Activated CD4-positive, alpha-beta T cell treated with anti-CD3 and anti-CD28 coated beads, Interleukin-2, amount 10 ng/mL, durations not matched to agents 7 days and 5 days (primary cell): Measurements from ENCODE around the gene RRN3. TPM values are rescaled to one million over a fixed set of nuclear protein-coding genes. Genes with fewer than 3 reads are reported as not detected.
"Not testable (repeated sequence)": the region's sequence is repeated elsewhere in the genome, so short reads cannot be mapped to it uniquely, and the experiment has no call there.

ENCODE experiments used
- CTCF ChIA-PET: fragments of 350-600 bp; sonication (Branson Sonifier 250); formaldehyde crosslinking; loops from one replicate; lab custom pipeline; 2021; ENCODE audit warnings: antibody characterized with exemption; lab: Charles Lee
- POLR2A ChIA-PET: fragments of 350-600 bp; sonication (Branson Sonifier 250); formaldehyde crosslinking; loops from one replicate; lab custom pipeline; 2021; ENCODE audit warnings: antibody characterized with exemption; lab: Charles Lee
- DNase-seq: peaks from one replicate; pipeline ENCODE4 v3.0.0-alpha.2; 2020
- H3K27ac Mint-ChIP-seq: one replicate; pipeline ENCODE4 v1.8.0; 2021; ENCODE audit warnings: mild to moderate bottlenecking, moderate library complexity, mixed read lengths
- H3K27me3 Mint-ChIP-seq: one replicate; pipeline ENCODE4 v1.8.0; 2021; ENCODE audit warnings: mixed read lengths
- H3K36me3 Mint-ChIP-seq: one replicate; pipeline ENCODE4 v1.8.0; 2021; ENCODE audit warnings: low read depth, mixed read lengths
- H3K4me1 Mint-ChIP-seq: one replicate; pipeline ENCODE4 v1.8.0; 2021; ENCODE audit warnings: mixed read lengths
- H3K4me3 Mint-ChIP-seq: one replicate; pipeline ENCODE4 v1.8.0; 2021; ENCODE audit warnings: mild to moderate bottlenecking, moderate library complexity, mixed read lengths
- H3K9me3 Mint-ChIP-seq: one replicate; pipeline ENCODE4 v1.8.0; 2021; ENCODE audit warnings: mixed read lengths
- total RNA-seq, 2 experiments: library from RNA; stranded (reverse); gene quantifications; one replicate each; pipeline ENCODE4 v1.2.3, GENCODE V29; 2021

The RRN3 gene
- total RNA-seq, 2 experiments from 2014 or later = 27.4 to 27.9 TPM

- H3K27ac Mint-ChIP-seq = not testable (repeated sequence)
These were observed 38.8 kb upstream of the RRN3 start for GRCh38 chr16:15132719-15133428.

GRCh38 chr16:15130943-15131700, 37.0 kb upstream of the RRN3 start:
- H3K4me3 Mint-ChIP-seq, H3K9me3 Mint-ChIP-seq, H3K27me3 Mint-ChIP-seq, H3K36me3 Mint-ChIP-seq, POLR2A ChIA-PET, H3K4me1 Mint-ChIP-seq, H3K27ac Mint-ChIP-seq, CTCF ChIA-PET, DNase-seq: not testable (repeated sequence)

More at GRCh38 chr16:15132719-15133428, 38.8 kb upstream of the RRN3 start:
- CTCF ChIA-PET, DNase-seq, H3K4me1 Mint-ChIP-seq, H3K27me3 Mint-ChIP-seq, H3K4me3 Mint-ChIP-seq, H3K9me3 Mint-ChIP-seq, H3K36me3 Mint-ChIP-seq, POLR2A ChIA-PET: not testable (repeated sequence)

DNA sequence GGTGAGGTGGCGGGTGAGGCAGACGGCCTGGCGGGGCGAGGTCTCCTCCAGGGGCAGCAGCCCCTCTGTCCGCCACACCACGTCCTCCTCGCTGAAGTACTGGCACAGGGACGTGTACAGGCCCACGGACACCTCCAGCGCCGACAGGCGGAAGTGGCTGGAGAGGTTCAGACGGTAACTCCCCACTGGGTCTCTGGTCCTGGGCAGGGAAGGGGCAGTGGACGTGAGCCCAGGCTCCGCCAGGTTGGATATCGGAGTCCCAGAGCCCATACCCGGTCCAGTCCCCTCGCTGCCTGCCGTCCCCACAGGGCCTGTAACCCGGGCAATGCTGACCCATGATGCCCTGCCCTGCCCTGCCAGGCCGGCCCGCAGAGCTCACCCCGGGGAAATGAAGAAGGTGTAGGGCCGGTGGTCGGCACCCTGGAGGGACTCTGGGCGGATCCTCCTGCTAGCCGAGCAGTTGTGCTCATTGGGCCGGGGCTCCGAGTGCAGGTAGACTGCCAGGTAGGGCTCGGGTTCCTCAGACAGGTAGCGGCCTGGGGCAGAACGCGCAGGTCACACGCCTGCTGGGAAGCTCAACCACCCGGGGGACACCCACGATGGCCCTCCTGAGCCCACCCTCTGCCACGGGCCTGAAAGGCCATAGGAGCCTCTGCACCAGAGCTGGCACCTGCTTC, 36.3 kb upstream of the RRN3 start:
- DNase-seq, H3K4me1 Mint-ChIP-seq, H3K27me3 Mint-ChIP-seq, H3K27ac Mint-ChIP-seq, H3K4me3 Mint-ChIP-seq, H3K9me3 Mint-ChIP-seq, CTCF ChIA-PET, H3K36me3 Mint-ChIP-seq, POLR2A ChIA-PET: not testable (repeated sequence)

- POLR2A ChIA-PET, H3K4me1 Mint-ChIP-seq, H3K27me3 Mint-ChIP-seq, H3K4me3 Mint-ChIP-seq, H3K27ac Mint-ChIP-seq, DNase-seq, H3K36me3 Mint-ChIP-seq, H3K9me3 Mint-ChIP-seq, CTCF ChIA-PET: not testable (repeated sequence)
These were observed 33.8 kb upstream of the RRN3 start for GRCh38 chr16:15127641-15128425.

- H3K4me3 Mint-ChIP-seq, H3K27me3 Mint-ChIP-seq, H3K9me3 Mint-ChIP-seq, H3K36me3 Mint-ChIP-seq, DNase-seq, POLR2A ChIA-PET, H3K27ac Mint-ChIP-seq, H3K4me1 Mint-ChIP-seq, CTCF ChIA-PET: not testable (repeated sequence)
These were observed 6.4 kb upstream of the RRN3 start for GRCh38 chr16:15100372-15100987.

- DNase-seq, POLR2A ChIA-PET, H3K4me1 Mint-ChIP-seq, H3K9me3 Mint-ChIP-seq, H3K36me3 Mint-ChIP-seq, H3K27me3 Mint-ChIP-seq, CTCF ChIA-PET, H3K27ac Mint-ChIP-seq, H3K4me3 Mint-ChIP-seq: not testable (repeated sequence)
These were observed 5.4 kb upstream of the RRN3 start for GRCh38 chr16:15099366-15099909.

DNA sequence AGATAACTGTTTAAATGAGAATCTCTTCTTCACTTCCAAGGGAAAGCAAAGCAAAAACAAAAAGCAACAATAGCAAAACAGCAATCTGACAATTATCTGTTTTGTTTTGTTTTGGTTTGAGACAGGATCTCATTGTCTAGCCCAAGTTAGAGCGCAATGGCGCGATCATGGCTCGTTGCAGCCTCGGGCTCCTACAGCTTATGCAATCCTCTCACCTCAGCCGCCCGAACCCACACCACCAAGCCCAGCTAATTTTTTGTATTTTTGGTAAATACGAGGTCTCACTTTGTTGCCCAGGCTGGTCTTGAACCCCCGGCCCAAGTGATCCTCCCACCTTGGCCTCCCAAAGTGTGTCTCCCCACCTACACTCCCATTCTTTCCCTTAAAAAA, 2.5 kb upstream of the RRN3 start:
- DNase-seq, H3K27me3 Mint-ChIP-seq, POLR2A ChIA-PET, CTCF ChIA-PET, H3K36me3 Mint-ChIP-seq, H3K9me3 Mint-ChIP-seq, H3K27ac Mint-ChIP-seq: not testable (repeated sequence)
- Mint-ChIP-seq H3K4me3 (peak overlapping the region; percentile 31), H3K4me1 (peaks cover 24% of the 10 kb centered on the region)

DNA sequence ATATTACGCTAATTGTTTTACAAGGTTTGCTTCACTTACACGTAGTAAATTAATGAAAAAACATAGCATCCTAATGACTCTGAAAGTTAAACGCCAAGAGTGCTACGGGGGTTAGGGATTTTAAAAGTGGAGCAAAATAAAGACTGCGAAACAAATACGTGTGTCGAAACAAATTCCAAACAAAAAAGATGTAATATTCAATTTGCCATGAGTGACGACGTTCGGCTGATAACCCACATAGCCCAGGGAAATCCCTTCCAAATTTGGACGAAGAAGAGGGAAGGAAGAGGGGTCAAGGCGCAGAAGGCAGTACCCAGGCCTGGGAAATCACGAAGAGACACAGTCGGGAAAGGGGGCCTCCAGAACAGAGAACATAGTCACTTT, 509 bp downstream of the RRN3 start:
- H3K27me3 Mint-ChIP-seq, DNase-seq, H3K9me3 Mint-ChIP-seq, CTCF ChIA-PET: not testable (repeated sequence)
- Mint-ChIP-seq H3K36me3 (peaks cover 12% of the 10 kb centered on the region), H3K27ac (peak overlapping the region; percentile 97), H3K4me3 (peak overlapping the region; percentile 98), H3K4me1 (peaks cover 25% of the 10 kb centered on the region)
- POLR2A ChIA-PET = interaction anchor here (0.6 kb wide), 1 partner anchor 661 kb away, joined by 3 read pairs; no protein-coding TSS in a partner anchor

DNA sequence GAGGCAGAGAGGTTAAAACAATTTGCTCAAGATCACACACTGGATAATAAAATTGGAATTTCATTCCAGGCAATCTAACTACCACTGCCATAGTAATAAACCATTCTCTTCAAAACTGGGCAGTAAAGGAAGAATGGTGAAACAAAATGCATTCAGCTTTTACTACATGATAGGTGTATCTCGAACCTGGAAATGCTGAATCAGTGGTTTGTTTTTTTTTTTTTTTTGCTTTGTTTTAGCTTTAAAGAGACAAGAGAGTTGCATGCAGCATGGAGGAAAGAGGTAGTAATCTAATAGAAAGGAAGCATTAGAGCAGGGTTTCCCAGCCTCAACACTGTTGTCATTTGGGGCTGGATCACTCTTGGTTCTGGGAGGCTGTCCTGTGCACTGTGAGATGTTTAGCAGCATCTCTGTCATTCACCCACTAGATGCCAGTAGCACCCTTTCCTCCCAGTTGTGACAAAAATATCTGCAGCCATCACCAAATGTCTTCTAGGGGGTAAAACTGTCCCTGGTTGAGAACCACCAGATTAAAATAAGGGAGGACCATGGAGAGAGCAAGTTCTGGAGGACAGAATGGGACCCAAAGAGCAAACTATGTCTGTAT, 3.3 kb downstream of the RRN3 start:
- Mint-ChIP-seq H3K36me3 (peaks cover 15% of the 10 kb centered on the region), H3K4me1 (peaks cover 25% of the 10 kb centered on the region)
- H3K27me3 Mint-ChIP-seq, H3K9me3 Mint-ChIP-seq, CTCF ChIA-PET, POLR2A ChIA-PET, H3K4me3 Mint-ChIP-seq, H3K27ac Mint-ChIP-seq, DNase-seq: not testable (repeated sequence)

DNA sequence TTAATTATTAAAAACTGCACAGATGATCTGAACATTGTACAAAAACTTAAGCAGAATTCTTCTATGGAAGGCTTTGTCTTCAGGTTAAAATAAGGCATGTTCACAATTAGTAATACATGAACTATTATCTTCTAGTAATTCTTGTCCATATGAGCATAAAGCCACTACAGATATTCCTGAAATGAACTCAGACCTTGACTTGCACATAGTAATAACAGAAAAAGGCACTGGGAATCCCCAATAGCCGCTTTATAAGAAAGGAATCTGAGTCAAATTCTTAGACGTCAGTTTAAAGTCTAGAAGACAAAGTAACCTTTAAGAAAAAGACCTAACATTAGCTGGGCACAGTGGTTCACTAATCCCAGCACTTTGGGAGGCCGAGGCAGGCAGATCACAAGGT, 11.3 kb downstream of the RRN3 start:
- DNase-seq, H3K9me3 Mint-ChIP-seq, H3K4me1 Mint-ChIP-seq, H3K27ac Mint-ChIP-seq, POLR2A ChIA-PET, H3K27me3 Mint-ChIP-seq, CTCF ChIA-PET, H3K4me3 Mint-ChIP-seq: not testable (repeated sequence)
- H3K36me3 Mint-ChIP-seq = peaks cover 51% of the 10 kb centered on the region

DNA sequence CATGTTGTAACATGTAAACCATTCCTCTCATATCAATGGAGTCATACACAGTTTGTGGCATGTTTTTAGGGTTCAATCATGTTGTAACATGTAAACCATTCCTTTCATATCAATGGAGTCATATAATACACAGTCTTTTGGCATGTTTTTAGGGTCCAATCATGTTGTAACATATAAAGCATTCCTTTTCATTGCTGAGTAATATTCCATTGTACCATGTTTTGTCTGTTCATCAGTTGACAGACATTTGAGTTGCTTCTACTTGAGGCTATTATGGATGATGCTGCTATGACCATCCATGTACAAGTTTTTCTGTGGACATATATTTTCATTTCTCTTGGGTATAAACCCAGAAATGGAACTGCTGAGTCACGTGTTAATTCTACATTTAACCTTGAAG, 13.2 kb downstream of the RRN3 start:
- H3K4me3 Mint-ChIP-seq, DNase-seq, CTCF ChIA-PET, H3K9me3 Mint-ChIP-seq, H3K27me3 Mint-ChIP-seq, H3K27ac Mint-ChIP-seq, H3K4me1 Mint-ChIP-seq, POLR2A ChIA-PET: not testable (repeated sequence)
- H3K36me3 Mint-ChIP-seq = peaks cover 61% of the 10 kb centered on the region

DNA sequence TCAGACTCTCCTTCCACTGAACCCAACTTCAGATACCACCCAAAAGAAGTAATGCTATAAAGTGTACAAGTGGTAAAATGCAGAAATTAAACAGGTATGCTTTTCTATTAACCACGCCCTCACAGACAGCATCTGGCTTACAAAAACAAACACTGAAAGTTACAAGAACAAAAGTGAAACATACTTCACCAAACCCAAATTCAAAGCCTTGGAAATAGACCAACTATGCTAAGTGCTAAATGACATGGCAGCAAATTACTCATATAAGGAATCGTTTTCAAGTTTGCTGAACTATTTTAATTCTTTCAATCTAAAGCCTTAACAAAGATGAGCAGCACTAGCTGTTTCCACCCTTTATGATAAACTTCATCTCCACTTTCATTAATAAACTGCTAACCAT, 17.9 kb downstream of the RRN3 start:
- CTCF ChIA-PET, H3K4me3 Mint-ChIP-seq, H3K9me3 Mint-ChIP-seq, H3K4me1 Mint-ChIP-seq, DNase-seq, H3K27me3 Mint-ChIP-seq, POLR2A ChIA-PET: not testable (repeated sequence)
- Mint-ChIP-seq H3K36me3 (peaks cover 61% of the 10 kb centered on the region), H3K27ac (peak overlapping the region; percentile 66)
